SK-N-MC (cell line): Measurements from ENCODE around the gene ZGRF1.

ENCODE experiments used
- DNase-seq: peaks from one replicate; pipeline ENCODE4 v3.0.0-alpha.2; 2011; ENCODE audit warnings: low read depth, low spot score
- H3K27ac ChIP-seq: fragments of 200-600 bp; sonication (generic); 2 replicates; pipeline ENCODE4 v1.5.1; 2016; ENCODE audit warnings: mixed run types
- H3K36me3 ChIP-seq: fragments of 200-600 bp; sonication (generic); 2 replicates; pipeline ENCODE4 v1.6.1; 2017; ENCODE audit warnings: antibody characterized with exemption, low read length, mixed read lengths; ENCODE audit not compliant: insufficient read depth
- H3K4me3 ChIP-seq: fragments of 200-600 bp; sonication (generic); 2 replicates; pipeline ENCODE4 v1.5.1; 2016
- H3K9ac ChIP-seq: fragments of 200-600 bp; sonication (generic); 2 replicates; pipeline ENCODE4 v1.8.0; 2017; ENCODE audit warnings: mixed run types, mixed read lengths; ENCODE audit not compliant: insufficient read length
- H3K9me3 ChIP-seq: fragments of 200-600 bp; sonication (generic); 2 replicates; pipeline ENCODE4 v1.6.1; 2017; ENCODE audit warnings: low read depth, mild to moderate bottlenecking, antibody characterized with exemption, low read length, moderate library complexity, mixed read lengths
- EZH2 ChIP-seq: fragments of 200-600 bp; sonication (generic); IDR thresholded peaks from one replicate; pipeline ENCODE4 v1.6.1; 2017; ENCODE audit warnings: antibody characterized with exemption
- FOXP2 ChIP-seq: optimal IDR thresholded peaks from 2 replicates; pipeline ENCODE3; 2011; ENCODE audit warnings: mild to moderate bottlenecking, moderate library complexity; ENCODE audit not compliant: insufficient read depth; ENCODE audit errors: extremely low read length, control extremely low read depth
- POLR2AphosphoS5 ChIP-seq: IDR thresholded peaks from 2 replicates; pipeline ENCODE4 v1.6.1; 2012; ENCODE audit warnings: mild to moderate bottlenecking, low read depth, low read length, borderline replicate concordance

ZGRF1 gene, protein sequence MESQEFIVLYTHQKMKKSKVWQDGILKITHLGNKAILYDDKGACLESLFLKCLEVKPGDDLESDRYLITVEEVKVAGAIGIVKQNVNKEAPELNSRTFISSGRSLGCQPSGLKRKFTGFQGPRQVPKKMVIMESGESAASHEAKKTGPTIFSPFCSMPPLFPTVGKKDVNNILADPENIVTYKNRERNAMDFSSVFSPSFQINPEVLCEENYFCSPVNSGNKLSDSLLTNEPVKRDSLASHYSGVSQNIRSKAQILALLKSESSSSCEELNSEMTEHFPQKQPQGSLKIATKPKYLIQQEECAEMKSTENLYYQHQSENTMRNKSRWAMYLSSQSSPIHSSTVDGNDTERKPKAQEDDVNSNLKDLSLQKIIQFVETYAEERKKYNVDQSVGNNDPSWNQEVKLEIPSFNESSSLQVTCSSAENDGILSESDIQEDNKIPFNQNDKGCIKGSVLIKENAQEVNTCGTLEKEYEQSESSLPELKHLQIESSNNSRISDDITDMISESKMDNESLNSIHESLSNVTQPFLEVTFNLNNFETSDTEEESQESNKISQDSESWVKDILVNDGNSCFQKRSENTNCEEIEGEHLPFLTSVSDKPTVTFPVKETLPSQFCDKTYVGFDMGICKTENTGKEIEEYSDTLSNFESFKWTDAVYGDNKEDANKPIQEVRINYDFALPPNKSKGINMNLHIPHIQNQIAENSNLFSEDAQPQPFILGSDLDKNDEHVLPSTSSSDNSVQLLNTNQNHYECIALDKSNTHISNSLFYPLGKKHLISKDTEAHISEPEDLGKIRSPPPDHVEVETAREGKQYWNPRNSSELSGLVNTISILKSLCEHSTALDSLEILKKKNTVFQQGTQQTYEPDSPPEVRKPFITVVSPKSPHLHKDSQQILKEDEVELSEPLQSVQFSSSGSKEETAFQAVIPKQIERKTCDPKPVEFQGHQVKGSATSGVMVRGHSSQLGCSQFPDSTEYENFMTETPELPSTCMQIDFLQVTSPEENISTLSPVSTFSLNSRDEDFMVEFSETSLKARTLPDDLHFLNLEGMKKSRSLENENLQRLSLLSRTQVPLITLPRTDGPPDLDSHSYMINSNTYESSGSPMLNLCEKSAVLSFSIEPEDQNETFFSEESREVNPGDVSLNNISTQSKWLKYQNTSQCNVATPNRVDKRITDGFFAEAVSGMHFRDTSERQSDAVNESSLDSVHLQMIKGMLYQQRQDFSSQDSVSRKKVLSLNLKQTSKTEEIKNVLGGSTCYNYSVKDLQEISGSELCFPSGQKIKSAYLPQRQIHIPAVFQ (N-terminal part only)

DNA sequence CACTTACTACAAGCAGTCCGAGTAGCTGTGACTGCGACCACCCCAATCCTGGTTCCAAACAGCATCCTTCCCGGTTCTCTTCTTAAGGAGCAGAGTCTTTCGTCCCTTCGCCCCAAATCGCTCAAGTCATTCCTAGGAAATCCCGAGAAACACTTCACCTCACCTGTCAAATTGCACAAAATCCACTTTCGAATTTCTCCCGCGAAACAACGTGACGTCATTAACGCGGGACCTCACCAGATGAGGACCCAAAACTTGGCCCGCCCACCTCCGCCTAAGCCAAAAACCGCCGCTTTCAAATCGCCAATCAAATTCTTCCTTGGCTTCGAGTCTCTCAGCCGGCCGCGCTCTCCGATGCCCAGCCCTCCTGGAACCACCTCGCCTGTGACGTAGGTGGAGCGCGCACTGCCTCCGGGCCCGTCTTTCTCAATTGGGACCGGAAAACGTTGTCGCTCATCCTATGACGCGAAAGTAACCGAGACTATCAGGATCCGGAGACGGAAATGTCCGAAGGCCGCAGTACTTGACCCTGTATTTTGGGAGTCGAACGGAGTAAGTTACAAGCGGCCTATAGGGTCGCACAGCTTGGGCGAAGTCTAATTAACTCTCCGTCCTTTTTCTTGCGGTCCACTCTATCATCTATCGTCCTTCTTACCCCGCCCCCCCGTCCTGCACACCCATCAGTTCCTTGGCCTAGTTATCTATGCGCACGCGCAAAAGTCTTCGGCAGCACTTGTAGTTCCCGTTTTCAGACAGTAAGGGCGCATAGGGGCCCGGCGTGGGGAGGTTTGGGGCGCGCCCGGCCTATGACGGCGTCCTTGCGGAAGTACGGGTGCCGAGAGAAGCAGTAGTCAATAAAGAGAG is at the start of gene ZGRF1, which contains the start of gene LARP7:
Gene ZGRF1, minus strand, starts transcription at position 222 of the 864 bp plus-strand sequence. CDS start 3,733 bp downstream, outside the sequence.
Gene LARP7, plus strand, starts transcription at position 456 of the 864 bp plus-strand sequence. CDS start 7,527 bp downstream, outside the sequence.
- DNase-seq, result peak; percentile 96
- Histone ChIP-seq H3K9me3 (no peaks in the 10 kb centered on the region), H3K4me3 (peak within 1 kb of the TSS; percentile 93), H3K36me3 (peaks cover 8% of the 10 kb centered on the region; the same call in 1 of the 2 replicates), H3K9ac (peak within 1 kb of the TSS; percentile 97), H3K27ac (peak within 1 kb of the TSS; percentile 89)
- TF ChIP-seq FOXP2 (no peak), POLR2AphosphoS5 (peak; percentile 65)

DNA sequence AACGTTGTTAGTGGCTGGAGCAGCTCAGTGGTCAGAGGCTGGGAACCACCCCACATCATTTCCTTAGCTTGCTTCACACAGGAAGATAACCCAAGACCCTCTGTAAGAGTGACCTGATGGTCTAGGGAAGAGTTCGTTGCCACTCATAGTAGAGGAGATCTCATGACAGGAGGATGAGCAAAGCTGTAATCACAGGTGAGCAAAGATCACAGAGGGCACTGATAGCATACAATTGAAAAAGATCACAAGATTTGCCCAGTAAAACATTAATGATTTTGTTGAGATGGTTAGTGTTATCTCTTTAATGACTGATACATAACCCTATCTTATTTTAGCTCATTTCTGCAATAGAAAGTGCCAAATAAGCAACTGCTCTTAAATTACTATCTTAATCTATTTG is 44.3 kb upstream of the ZGRF1 start:
- no peaks in the 10 kb centered on the region for H3K36me3 ChIP-seq
- no peak overlapping the region for H3K4me3 ChIP-seq
- H3K9me3 ChIP-seq, result no peaks in the 10 kb centered on the region
- H3K27ac ChIP-seq, result no peak overlapping the region
- TF ChIP-seq EZH2, result no peak
- no peak for TF ChIP-seq POLR2AphosphoS5
- TF ChIP-seq FOXP2, result no peak
- H3K9ac ChIP-seq, result no peak overlapping the region
- no peak for DNase-seq

DNA sequence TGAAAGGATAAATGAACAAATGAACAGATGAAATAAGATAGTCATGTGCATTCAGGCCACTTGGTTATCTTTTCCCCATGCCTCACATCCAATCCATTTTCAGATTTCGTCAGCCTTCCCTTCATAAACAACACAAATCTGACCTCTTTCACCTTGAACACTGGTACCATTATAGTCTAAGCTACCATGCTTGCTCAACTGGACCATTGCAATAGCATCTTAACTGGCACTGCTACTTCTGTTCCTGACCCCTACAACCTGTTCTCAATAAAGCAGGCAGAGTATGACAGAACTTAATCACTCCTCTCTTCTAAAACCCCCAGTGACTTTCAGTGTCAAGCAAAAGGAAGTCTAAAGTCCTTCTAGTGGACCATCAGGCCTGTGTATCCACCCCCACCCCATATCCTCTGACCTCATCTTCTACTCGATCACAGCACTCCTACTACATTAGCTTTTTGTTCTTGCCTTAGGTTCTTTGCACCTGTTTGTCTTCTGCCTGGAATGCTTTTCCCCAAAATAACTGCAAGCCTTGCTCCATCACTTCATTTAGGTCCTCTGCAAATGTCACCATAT is 40.9 kb upstream of the ZGRF1 start:
- no peaks in the 10 kb centered on the region for H3K9me3 ChIP-seq
- TF ChIP-seq FOXP2, result no peak
- no peak for TF ChIP-seq EZH2
- no peak for TF ChIP-seq POLR2AphosphoS5

DNA sequence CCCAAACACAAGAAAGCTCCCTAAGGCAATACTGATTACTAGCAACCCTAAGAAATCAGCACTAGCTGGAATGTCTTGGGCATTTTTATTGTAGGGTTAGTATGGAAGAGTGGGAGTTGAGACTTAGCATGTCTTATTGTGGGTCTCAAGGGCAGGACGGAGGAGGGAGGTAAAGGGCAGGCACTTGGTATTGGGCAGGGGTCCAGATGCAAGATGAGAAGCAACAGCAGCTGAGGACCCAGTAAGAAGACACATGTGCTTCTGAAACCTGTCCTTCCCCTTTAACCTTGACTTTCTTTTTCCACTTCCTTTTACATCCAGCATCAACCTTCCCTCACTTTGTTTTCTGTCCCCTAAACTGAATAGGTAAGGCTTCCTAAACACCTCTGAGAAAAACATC is 37.7 kb upstream of the ZGRF1 start:
- Histone ChIP-seq H3K4me3 (no peak overlapping the region), H3K36me3 (no peaks in the 10 kb centered on the region), H3K9me3 (no peaks in the 10 kb centered on the region), H3K9ac (no peak overlapping the region), H3K27ac (no peak overlapping the region)
- no peak for TF ChIP-seq POLR2AphosphoS5
- TF ChIP-seq FOXP2, result no peak
- no peak for TF ChIP-seq EZH2
- no peak for DNase-seq

More for the DNA sequence above, 40.9 kb upstream of the ZGRF1 start:
- H3K4me3 ChIP-seq, result no peak overlapping the region
- no peak overlapping the region for H3K27ac ChIP-seq
- H3K36me3 ChIP-seq, result no peaks in the 10 kb centered on the region
- DNase-seq, result no peak
- no peak overlapping the region for H3K9ac ChIP-seq

DNA sequence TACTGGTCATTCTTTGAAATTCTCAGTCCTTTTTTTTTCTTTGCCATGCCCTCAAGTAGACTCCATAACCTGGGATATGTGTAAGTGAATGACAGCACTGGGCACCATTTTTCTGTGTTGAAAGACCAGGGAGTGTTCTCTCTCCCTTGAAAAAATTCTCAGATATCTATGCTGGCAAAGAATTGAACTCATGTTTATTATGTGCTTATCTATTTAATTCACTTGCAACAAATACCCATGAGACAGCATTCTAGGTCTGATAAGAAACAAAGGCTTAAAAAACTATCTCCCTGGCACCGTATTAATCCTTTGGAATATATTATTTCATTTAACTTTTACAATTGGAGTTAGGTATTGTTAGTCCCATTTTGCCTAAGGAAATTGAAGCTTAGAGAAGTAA is 37.0 kb upstream of the ZGRF1 start:
- Histone ChIP-seq H3K36me3 (no peaks in the 10 kb centered on the region), H3K9me3 (no peaks in the 10 kb centered on the region), H3K27ac (no peak overlapping the region), H3K4me3 (no peak overlapping the region), H3K9ac (no peak overlapping the region)
- no peak for DNase-seq
- TF ChIP-seq EZH2 (no peak), FOXP2 (no peak), POLR2AphosphoS5 (no peak)

DNA sequence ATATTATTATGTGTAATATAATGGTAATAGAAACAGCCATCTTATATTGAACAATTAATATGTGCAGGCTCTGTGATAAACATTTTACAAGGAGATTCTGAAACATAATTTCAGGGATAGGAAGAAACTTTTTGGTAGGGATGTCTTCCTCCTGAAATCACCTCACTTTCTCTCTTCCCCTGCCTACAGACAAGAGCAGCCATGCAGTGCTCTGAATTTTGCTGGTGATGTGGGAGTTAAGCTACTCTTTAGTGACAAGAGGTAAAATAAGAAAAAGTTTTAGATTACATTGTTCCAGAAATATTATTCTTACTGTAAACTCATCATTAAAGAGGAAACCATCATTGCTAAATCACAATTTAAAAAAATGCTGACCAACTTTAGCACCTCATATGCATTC is 36.4 kb upstream of the ZGRF1 start:
- H3K36me3 ChIP-seq, result no peaks in the 10 kb centered on the region
- no peaks in the 10 kb centered on the region for H3K9me3 ChIP-seq
- no peak overlapping the region for H3K9ac ChIP-seq
- no peak overlapping the region for H3K27ac ChIP-seq
- no peak for TF ChIP-seq POLR2AphosphoS5
- TF ChIP-seq FOXP2, result no peak
- TF ChIP-seq EZH2, result no peak
- H3K4me3 ChIP-seq, result no peak overlapping the region
- no peak for DNase-seq

DNA sequence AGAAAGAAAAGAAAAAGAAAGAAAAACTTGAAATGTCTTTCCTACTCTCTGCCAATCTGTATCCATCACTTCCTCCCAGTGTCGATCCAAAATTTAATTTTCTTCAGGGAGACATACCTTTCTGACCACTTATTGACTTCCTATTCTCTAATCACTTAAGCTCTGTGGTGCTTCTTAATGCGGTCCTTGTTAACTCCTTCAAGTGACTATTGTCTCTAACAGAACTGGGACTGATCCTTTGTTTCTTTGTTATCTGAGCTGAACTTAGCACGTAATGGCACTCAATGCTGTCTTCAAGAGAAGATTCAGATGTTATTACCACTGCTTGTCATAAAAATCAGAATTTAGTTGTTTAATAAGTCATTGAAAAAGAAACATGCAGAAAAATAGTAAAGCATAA is 31.4 kb upstream of the ZGRF1 start:
- Histone ChIP-seq H3K4me3 (no peak overlapping the region), H3K9ac (no peak overlapping the region), H3K9me3 (no peaks in the 10 kb centered on the region), H3K36me3 (no peaks in the 10 kb centered on the region), H3K27ac (no peak overlapping the region)
- DNase-seq, result no peak
- TF ChIP-seq POLR2AphosphoS5, result no peak
- TF ChIP-seq EZH2, result no peak
- TF ChIP-seq FOXP2, result no peak
